ENCODE data around the gene DLG2. TPM values are rescaled to one million over a fixed set of nuclear protein-coding genes. Genes with fewer than 3 reads are reported as not detected.
"Not testable (repeated sequence)": the region's sequence is repeated elsewhere in the genome, so short reads cannot be mapped to it uniquely, and the experiment has no call there.

The DLG2 gene
- polyA plus RNA-seq, 3 donors, result 9.9 to 11.8 (median 10.1) TPM

- no peak for DNase-seq (ENCODE audit: extremely low read depth in 1 of 11, low read depth in 9 of 11, low spot score in 4 of 11)
Measured at GRCh38 chr11:85391141-85391540, 236.0 kb downstream of the DLG2 start.

- no peak for DNase-seq (ENCODE audit: extremely low read depth in 1 of 11, low read depth in 9 of 11, low spot score in 4 of 11)
Measured at GRCh38 chr11:85385547-85385946, 241.6 kb downstream of the DLG2 start.

GRCh38 chr11:85385111-85385510 is 242.0 kb downstream of the DLG2 start:
- DNase-seq (ENCODE audit: extremely low read depth in 1 of 11, low read depth in 9 of 11, low spot score in 4 of 11), result no peak

- no peak for DNase-seq (ENCODE audit: extremely low read depth in 1 of 11, low read depth in 9 of 11, low spot score in 4 of 11)
Measured at GRCh38 chr11:85379066-85379465, 248.1 kb downstream of the DLG2 start.

- no peak for DNase-seq (ENCODE audit: extremely low read depth in 1 of 11, low read depth in 9 of 11, low spot score in 4 of 11)
Measured at GRCh38 chr11:85377901-85378300, 249.2 kb downstream of the DLG2 start.

- DNase-seq (ENCODE audit: extremely low read depth in 1 of 11, low read depth in 9 of 11, low spot score in 4 of 11), result no peak
Measured at GRCh38 chr11:85359859-85360258, 267.3 kb downstream of the DLG2 start.

- no peak for DNase-seq (ENCODE audit: extremely low read depth in 1 of 11, low read depth in 9 of 11, low spot score in 4 of 11)
Measured at GRCh38 chr11:85355921-85356320, 271.2 kb downstream of the DLG2 start.

GRCh38 chr11:85349539-85349938 is 277.6 kb downstream of the DLG2 start:
- not testable (repeated sequence) for DNase-seq (ENCODE audit: extremely low read depth in 1 of 11, low read depth in 9 of 11, low spot score in 4 of 11)

GRCh38 chr11:85348945-85349344 is 278.2 kb downstream of the DLG2 start:
- no peak for DNase-seq (ENCODE audit: extremely low read depth in 1 of 11, low read depth in 9 of 11, low spot score in 4 of 11)

- DNase-seq (ENCODE audit: extremely low read depth in 1 of 11, low read depth in 9 of 11, low spot score in 4 of 11), result no peak
Measured at GRCh38 chr11:85347291-85347690, 279.9 kb downstream of the DLG2 start.

- no peak for DNase-seq (ENCODE audit: extremely low read depth in 1 of 11, low read depth in 9 of 11, low spot score in 4 of 11)
Measured at GRCh38 chr11:85346484-85346883, 280.7 kb downstream of the DLG2 start.

GRCh38 chr11:85340846-85341245 is 286.3 kb downstream of the DLG2 start:
- not testable (repeated sequence) for DNase-seq (ENCODE audit: extremely low read depth in 1 of 11, low read depth in 9 of 11, low spot score in 4 of 11)

- no peak for DNase-seq (ENCODE audit: extremely low read depth in 1 of 11, low read depth in 9 of 11, low spot score in 4 of 11)
Measured at GRCh38 chr11:85318573-85318972, 308.6 kb downstream of the DLG2 start.

- DNase-seq (ENCODE audit: extremely low read depth in 1 of 11, low read depth in 9 of 11, low spot score in 4 of 11), result no peak
Measured at GRCh38 chr11:85316967-85317366, 310.2 kb downstream of the DLG2 start.

- DNase-seq (ENCODE audit: extremely low read depth in 1 of 11, low read depth in 9 of 11, low spot score in 4 of 11), result no peak
Measured at GRCh38 chr11:85313741-85314140, 313.4 kb downstream of the DLG2 start.

GRCh38 chr11:85310479-85310878 is 316.7 kb downstream of the DLG2 start:
- no peak for DNase-seq (ENCODE audit: extremely low read depth in 1 of 11, low read depth in 9 of 11, low spot score in 4 of 11)

- DNase-seq (ENCODE audit: extremely low read depth in 1 of 11, low read depth in 9 of 11, low spot score in 4 of 11), result no peak
Measured at GRCh38 chr11:85307366-85307765, 319.8 kb downstream of the DLG2 start.

- no peak for DNase-seq (ENCODE audit: extremely low read depth in 1 of 11, low read depth in 9 of 11, low spot score in 4 of 11)
Measured at GRCh38 chr11:85301895-85302678, 325.1 kb downstream of the DLG2 start.

- peak; percentile 13 to 58 (median 33) for DNase-seq (ENCODE audit: extremely low read depth in 1 of 11, low read depth in 9 of 11, low spot score in 4 of 11)
Measured at GRCh38 chr11:85299258-85299942, 327.7 kb downstream of the DLG2 start.

GRCh38 chr11:85295694-85296271 is 331.4 kb downstream of the DLG2 start:
- no peak for DNase-seq (ENCODE audit: extremely low read depth in 1 of 11, low read depth in 9 of 11, low spot score in 4 of 11)
